Smooth muscle cell (in vitro differentiated cells): ENCODE measurements around the gene UGT3A2. TPM values are rescaled to one million over a fixed set of nuclear protein-coding genes. Genes with fewer than 3 reads are reported as not detected.

Source experiments
- DNase-seq: peaks from one replicate; lab custom pipeline; 2025; ENCODE audit not compliant: unreplicated experiment; lab: John Stamatoyannopoulos, UW
- H2AFZ ChIP-seq: fragments of 200-600 bp; sonication (generic); 2 replicates; pipeline ENCODE4 v1.6.0; 2016; ENCODE audit warnings: antibody characterized with exemption, low read depth, mild to moderate bottlenecking
- H3F3A ChIP-seq: fragments of 200-600 bp; sonication (generic); 2 replicates; pipeline ENCODE4 v1.6.0; 2017; ENCODE audit warnings: antibody characterized with exemption, low read depth
- H3K27ac ChIP-seq: fragments of 200-600 bp; sonication (generic); 2 replicates; pipeline ENCODE4 v1.5.1; 2016; ENCODE audit warnings: low read depth, mild to moderate bottlenecking
- H3K27me3 ChIP-seq: fragments of 200-600 bp; sonication (generic); 2 replicates; pipeline ENCODE4 v1.6.1; 2016; ENCODE audit warnings: low read depth, mild to moderate bottlenecking
- H3K36me3 ChIP-seq: fragments of 200-600 bp; sonication (generic); 2 replicates; pipeline ENCODE4 v1.5.1; 2016; ENCODE audit warnings: low read depth
- H3K4me1 ChIP-seq: fragments of 200-600 bp; sonication (generic); 2 replicates; pipeline ENCODE4 v1.5.1; 2016; ENCODE audit warnings: low read depth
- H3K4me2 ChIP-seq: fragments of 200-600 bp; sonication (generic); 2 replicates; pipeline ENCODE4 v1.6.0; 2016; ENCODE audit warnings: mild to moderate bottlenecking
- H3K4me3 ChIP-seq: fragments of 200-600 bp; sonication (generic); 2 replicates; pipeline ENCODE4 v1.5.1; 2016; ENCODE audit warnings: mild to moderate bottlenecking
- H3K79me2 ChIP-seq: fragments of 200-600 bp; sonication (generic); 2 replicates; pipeline ENCODE4 v1.6.0; 2016; ENCODE audit warnings: low read depth, mild to moderate bottlenecking
- H3K9ac ChIP-seq: fragments of 200-600 bp; sonication (generic); 2 replicates; pipeline ENCODE4 v1.6.0; 2016; ENCODE audit warnings: low read depth
- H3K9me3 ChIP-seq: fragments of 200-600 bp; sonication (generic); replicated peaks from 2 replicates; pipeline ENCODE4 v1.5.1; 2016; ENCODE audit warnings: low read depth
- H4K20me1 ChIP-seq: fragments of 200-600 bp; sonication (generic); 2 replicates; pipeline ENCODE4 v1.6.0; 2016; ENCODE audit warnings: low read depth
- CTCF ChIP-seq: fragments of 200-600 bp; sonication (generic); IDR thresholded peaks from 2 replicates; pipeline ENCODE4 v1.5.1; 2017; ENCODE audit warnings: borderline replicate concordance, mild to moderate bottlenecking, antibody characterized with exemption; ENCODE audit not compliant: insufficient read depth, poor library complexity, severe bottlenecking
- whole genome bisulfite sequencing: methylation state at CpG from one replicate; pipeline ENCODE4 v1.1.7; 2016; ENCODE audit warnings: low lambda C conversion rate; 5-methylcytosine and 5-hydroxymethylcytosine counted together
- polyA plus RNA-seq: library from polyadenylated mRNA; unstranded; fragments of >200 nt; fragmentation: Nextera tagmentation; extraction: Ambion mirVana; gene quantifications from 2 replicates; pipeline ENCODE4 v1.2.1, GENCODE V29; 2016
- total RNA-seq: library from RNA; depleted of rRNA; stranded (reverse); fragments of >200 nt; gene quantifications from 2 replicates; pipeline ENCODE4 v1.2.3, GENCODE V29; 2014

UGT3A2 gene
- total and polyA plus RNA-seq, 2 experiments from 2014 or later, result 0.54 TPM; not detected in 1

- 9% methylated on average over 1 of the region's 1 CpG for WGBS
- no peak overlapping the region for H3K27ac ChIP-seq
- H3K4me1 ChIP-seq, result no peaks in the 10 kb centered on the region
- H3K27me3 ChIP-seq, result peaks cover 7% of the 10 kb centered on the region
- no peaks in the 10 kb centered on the region for H3K9me3 ChIP-seq
- H3K79me2 ChIP-seq, result no peaks in the 10 kb centered on the region
- H4K20me1 ChIP-seq, result no peaks in the 10 kb centered on the region
- no peak overlapping the region for H2AFZ ChIP-seq
- no peak overlapping the region for H3K4me3 ChIP-seq
- H3F3A ChIP-seq, result no peaks in the 10 kb centered on the region
- no peaks in the 10 kb centered on the region for H3K36me3 ChIP-seq
- H3K4me2 ChIP-seq, result no peak overlapping the region
- TF ChIP-seq CTCF, result no peak
- no peak overlapping the region for H3K9ac ChIP-seq
- DNase-seq, result no peak
Measured at GRCh38 chr5:36033486-36033885, 33.2 kb downstream of the UGT3A2 start.

GRCh38 chr5:36033047-36033446 is 33.6 kb downstream of the UGT3A2 start:
- no peaks in the 10 kb centered on the region for H3K36me3 ChIP-seq
- H3K4me2 ChIP-seq, result no peak overlapping the region
- TF ChIP-seq CTCF, result no peak
- no peaks in the 10 kb centered on the region for H3F3A ChIP-seq
- no peaks in the 10 kb centered on the region for H4K20me1 ChIP-seq
- no peak for DNase-seq
- no peak overlapping the region for H3K4me3 ChIP-seq
- H3K27ac ChIP-seq, result no peak overlapping the region
- no peaks in the 10 kb centered on the region for H3K79me2 ChIP-seq
- peaks cover 7% of the 10 kb centered on the region for H3K27me3 ChIP-seq
- no peak overlapping the region for H2AFZ ChIP-seq
- H3K9ac ChIP-seq, result no peak overlapping the region
- no peaks in the 10 kb centered on the region for H3K4me1 ChIP-seq
- no peaks in the 10 kb centered on the region for H3K9me3 ChIP-seq

DNA sequence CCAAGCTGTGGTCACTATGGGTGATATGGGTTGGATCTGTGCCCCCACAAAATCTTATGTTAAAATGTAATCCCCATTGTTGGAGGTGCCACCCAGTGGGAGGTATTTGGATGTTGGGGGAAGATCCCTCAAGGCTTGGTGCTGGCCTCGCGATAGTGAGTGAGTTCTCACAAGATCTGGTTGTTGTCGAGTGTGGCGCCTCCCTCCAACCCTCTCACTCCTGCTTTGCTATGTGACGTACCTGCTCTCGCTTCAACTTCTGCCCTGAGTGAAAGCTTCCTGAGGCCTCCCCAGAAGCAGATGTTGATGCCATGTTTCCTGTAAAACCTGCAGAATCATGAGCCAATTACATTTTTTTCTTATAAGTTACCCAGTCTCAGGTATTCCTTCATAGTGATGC is 35.5 kb downstream of the UGT3A2 start:
- no peak for TF ChIP-seq CTCF
- Histone ChIP-seq H3F3A (no peaks in the 10 kb centered on the region), H3K27me3 (peaks cover 4% of the 10 kb centered on the region), H3K4me2 (no peak overlapping the region), H3K4me1 (no peaks in the 10 kb centered on the region), H3K9me3 (no peaks in the 10 kb centered on the region), H3K36me3 (no peaks in the 10 kb centered on the region), H3K4me3 (no peak overlapping the region), H2AFZ (no peak overlapping the region), H3K79me2 (no peaks in the 10 kb centered on the region), H4K20me1 (no peaks in the 10 kb centered on the region), H3K27ac (no peak overlapping the region), H3K9ac (no peak overlapping the region)
- DNase-seq, result no peak
- 83% methylated on average over 6 of the region's 6 CpGs for WGBS

DNA sequence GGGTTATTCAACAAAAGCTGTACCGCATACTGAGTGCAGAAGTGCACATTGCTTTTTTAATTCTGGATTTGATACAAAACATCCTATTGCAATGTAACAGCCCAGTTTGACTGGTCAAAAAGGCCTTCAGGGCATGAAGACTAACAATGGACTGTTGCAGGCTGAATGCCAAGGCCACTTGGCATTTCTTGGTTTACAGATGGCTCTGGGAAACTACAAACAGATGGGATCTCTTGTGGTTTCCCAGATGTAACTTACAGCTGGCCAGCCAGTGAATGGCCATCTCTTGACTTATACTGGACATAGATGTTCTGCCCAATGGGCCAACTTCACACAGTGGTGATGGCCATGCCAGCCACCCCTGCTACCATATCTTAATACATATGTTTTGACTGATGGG is 36.8 kb downstream of the UGT3A2 start:
- H3K9ac ChIP-seq, result no peak overlapping the region
- no peaks in the 10 kb centered on the region for H3F3A ChIP-seq
- H3K9me3 ChIP-seq, result no peaks in the 10 kb centered on the region
- no peak overlapping the region for H3K27ac ChIP-seq
- no peaks in the 10 kb centered on the region for H3K27me3 ChIP-seq
- no peak overlapping the region for H3K4me3 ChIP-seq
- no peaks in the 10 kb centered on the region for H3K79me2 ChIP-seq
- no peak for DNase-seq
- H3K36me3 ChIP-seq, result no peaks in the 10 kb centered on the region
- no peak overlapping the region for H3K4me2 ChIP-seq
- H3K4me1 ChIP-seq, result no peaks in the 10 kb centered on the region
- 95% methylated on average over 1 of the region's 1 CpG for WGBS
- no peak overlapping the region for H2AFZ ChIP-seq
- H4K20me1 ChIP-seq, result no peaks in the 10 kb centered on the region
- TF ChIP-seq CTCF, result no peak
